ENCODE measurements around the gene PRSS12. TPM values are rescaled to one million over a fixed set of nuclear protein-coding genes. Genes with fewer than 3 reads are reported as not detected.

PRSS12 gene
- total RNA-seq, 2 experiments from 2014 or later: not detected

DNA sequence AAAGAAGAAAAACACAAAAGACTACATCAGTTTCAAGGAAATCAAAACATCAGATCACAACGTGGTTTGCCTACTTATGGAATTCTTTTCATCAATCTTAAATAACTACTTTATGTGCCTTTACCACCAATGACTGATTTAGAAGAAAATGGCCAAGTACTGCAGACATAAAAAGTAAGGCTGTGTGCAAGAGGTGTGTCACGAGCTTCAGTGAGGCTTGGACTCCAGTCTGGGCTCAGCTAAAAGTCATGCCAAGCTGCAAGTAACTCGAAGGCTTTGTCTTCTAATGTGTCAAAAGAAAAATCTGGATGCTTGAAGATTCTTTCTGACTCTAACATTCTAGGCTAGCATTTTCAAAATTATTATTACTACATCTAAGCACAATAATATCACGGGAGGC, 17.0 kb downstream of the PRSS12 start:
- Histone ChIP-seq H3K9me2 (ENCODE audit: insufficient read depth, low read length) (no peaks in the 10 kb centered on the region), H3K4me1 (ENCODE audit: insufficient read depth, low read length, poor library complexity, severe bottlenecking) (no peaks in the 10 kb centered on the region), H3K36me3 (ENCODE audit: insufficient read depth, low read length) (no peaks in the 10 kb centered on the region), H3K79me2 (ENCODE audit: insufficient read depth, low read depth, low read length) (no peaks in the 10 kb centered on the region), H2AFZ (ENCODE audit: low read length) (no peak overlapping the region), H3K4me3 (ENCODE audit: low read depth, low read length, poor library complexity, severe bottlenecking) (no peak overlapping the region), H3K27ac (ENCODE audit: low read depth, low read length, poor library complexity, severe bottlenecking) (no peak overlapping the region), H3K4me2 (ENCODE audit: low read length) (no peak overlapping the region), H4K20me1 (ENCODE audit: insufficient read depth, low read length) (no peaks in the 10 kb centered on the region), H3K9me3 (ENCODE audit: low read length) (no peaks in the 10 kb centered on the region)
- ChIA-PET POLR2A (no interaction called here), CTCF (ENCODE audit: unreplicated experiment) (no interaction called here)
- intact Hi-C loops (cut with micrococcal nuclease; ENCODE audit: unreplicated experiment): no loop called here
- DNase-seq (ENCODE audit: low spot score): no peak
- no TSS peak for BruUV-seq (replicated peaks)
- no peak for TF ChIP-seq EZH2phosphoT487 (IDR thresholded peaks at IDR 0.05; ENCODE audit: borderline replicate concordance, low read depth, low read length)
- TF ChIP-seq, protein P1, sequence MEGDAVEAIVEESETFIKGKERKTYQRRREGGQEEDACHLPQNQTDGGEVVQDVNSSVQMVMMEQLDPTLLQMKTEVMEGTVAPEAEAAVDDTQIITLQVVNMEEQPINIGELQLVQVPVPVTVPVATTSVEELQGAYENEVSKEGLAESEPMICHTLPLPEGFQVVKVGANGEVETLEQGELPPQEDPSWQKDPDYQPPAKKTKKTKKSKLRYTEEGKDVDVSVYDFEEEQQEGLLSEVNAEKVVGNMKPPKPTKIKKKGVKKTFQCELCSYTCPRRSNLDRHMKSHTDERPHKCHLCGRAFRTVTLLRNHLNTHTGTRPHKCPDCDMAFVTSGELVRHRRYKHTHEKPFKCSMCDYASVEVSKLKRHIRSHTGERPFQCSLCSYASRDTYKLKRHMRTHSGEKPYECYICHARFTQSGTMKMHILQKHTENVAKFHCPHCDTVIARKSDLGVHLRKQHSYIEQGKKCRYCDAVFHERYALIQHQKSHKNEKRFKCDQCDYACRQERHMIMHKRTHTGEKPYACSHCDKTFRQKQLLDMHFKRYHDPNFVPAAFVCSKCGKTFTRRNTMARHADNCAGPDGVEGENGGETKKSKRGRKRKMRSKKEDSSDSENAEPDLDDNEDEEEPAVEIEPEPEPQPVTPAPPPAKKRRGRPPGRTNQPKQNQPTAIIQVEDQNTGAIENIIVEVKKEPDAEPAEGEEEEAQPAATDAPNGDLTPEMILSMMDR (conservative IDR thresholded peaks at IDR 0.05; ENCODE audit: low read length): no peak

DNA sequence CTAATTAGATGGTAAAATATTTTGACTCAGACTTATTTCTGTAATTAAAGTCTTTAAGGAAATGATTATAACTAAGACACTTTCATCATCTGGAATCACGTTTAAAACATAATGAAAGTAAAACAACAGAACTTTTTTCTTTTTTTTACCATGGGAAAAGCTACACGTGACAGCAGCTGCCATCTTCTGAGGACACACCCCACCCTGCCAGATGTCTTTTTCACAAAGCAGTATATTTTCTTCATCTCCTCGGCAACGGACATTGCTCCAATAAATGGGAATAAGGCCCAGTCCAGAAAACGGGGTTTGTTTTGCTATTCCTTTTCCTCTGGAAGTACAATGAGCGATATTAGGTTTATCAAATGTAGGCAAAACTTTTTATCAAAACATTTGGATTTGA, 17.5 kb downstream of the PRSS12 start:
- intact Hi-C loops (cut with micrococcal nuclease; ENCODE audit: unreplicated experiment): no loop called here
- Histone ChIP-seq H3K4me3 (ENCODE audit: low read depth, low read length, poor library complexity, severe bottlenecking) (no peak overlapping the region), H4K20me1 (ENCODE audit: insufficient read depth, low read length) (no peaks in the 10 kb centered on the region), H3K27ac (ENCODE audit: low read depth, low read length, poor library complexity, severe bottlenecking) (no peak overlapping the region), H3K4me2 (ENCODE audit: low read length) (no peak overlapping the region), H3K4me1 (ENCODE audit: insufficient read depth, low read length, poor library complexity, severe bottlenecking) (no peaks in the 10 kb centered on the region), H3K79me2 (ENCODE audit: insufficient read depth, low read depth, low read length) (no peaks in the 10 kb centered on the region), H3K9me3 (ENCODE audit: low read length) (no peaks in the 10 kb centered on the region), H3K36me3 (ENCODE audit: insufficient read depth, low read length) (no peaks in the 10 kb centered on the region), H2AFZ (ENCODE audit: low read length) (no peak overlapping the region), H3K9me2 (ENCODE audit: insufficient read depth, low read length) (no peaks in the 10 kb centered on the region)
- CTCF ChIA-PET (ENCODE audit: unreplicated experiment): no interaction called here
- TF ChIP-seq, protein P1 (conservative IDR thresholded peaks at IDR 0.05; ENCODE audit: low read length): no peak
- no peak for TF ChIP-seq EZH2phosphoT487 (IDR thresholded peaks at IDR 0.05; ENCODE audit: borderline replicate concordance, low read depth, low read length)
- DNase-seq (ENCODE audit: low spot score): no peak
- POLR2A ChIA-PET: no interaction called here
- no TSS peak for BruUV-seq (replicated peaks)

DNA sequence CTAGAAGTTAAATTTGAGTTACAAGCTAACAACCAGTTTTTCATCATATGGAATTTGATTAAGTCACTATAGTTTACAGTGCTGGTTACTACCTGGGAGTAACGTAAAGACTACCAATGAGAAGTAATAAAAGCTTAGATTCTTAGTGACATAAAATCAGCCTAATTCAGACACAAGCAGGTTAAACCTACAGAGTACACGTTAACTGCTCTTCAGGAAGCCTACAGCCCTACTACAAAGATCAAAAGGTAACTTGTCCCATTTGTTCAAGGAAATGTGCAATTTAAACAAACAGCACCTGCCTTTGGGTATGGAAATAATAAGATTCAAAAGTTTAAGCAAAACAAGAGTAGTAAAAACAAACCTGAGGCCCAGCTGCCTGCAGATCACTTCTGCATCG, 21.5 kb downstream of the PRSS12 start:
- POLR2A ChIA-PET: no interaction called here
- no peak for TF ChIP-seq EZH2phosphoT487 (IDR thresholded peaks at IDR 0.05; ENCODE audit: borderline replicate concordance, low read depth, low read length)
- TF ChIP-seq, protein P1 (conservative IDR thresholded peaks at IDR 0.05; ENCODE audit: low read length): no peak

More for the DNA sequence above, 21.5 kb downstream of the PRSS12 start:
- H3K9me2 ChIP-seq (ENCODE audit: insufficient read depth, low read length): no peaks in the 10 kb centered on the region
- CTCF ChIA-PET (ENCODE audit: unreplicated experiment): no interaction called here
- BruUV-seq (replicated peaks): no TSS peak
- H3K36me3 ChIP-seq (ENCODE audit: insufficient read depth, low read length): no peaks in the 10 kb centered on the region
- intact Hi-C loops (cut with micrococcal nuclease; ENCODE audit: unreplicated experiment): no loop called here
- H4K20me1 ChIP-seq (ENCODE audit: insufficient read depth, low read length): no peaks in the 10 kb centered on the region
- no peak overlapping the region for H2AFZ ChIP-seq (ENCODE audit: low read length)
- H3K4me2 ChIP-seq (ENCODE audit: low read length): no peak overlapping the region
- no peak overlapping the region for H3K4me3 ChIP-seq (ENCODE audit: low read depth, low read length, poor library complexity, severe bottlenecking)
- no peak overlapping the region for H3K27ac ChIP-seq (ENCODE audit: low read depth, low read length, poor library complexity, severe bottlenecking)
- H3K4me1 ChIP-seq (ENCODE audit: insufficient read depth, low read length, poor library complexity, severe bottlenecking): no peaks in the 10 kb centered on the region
- H3K9me3 ChIP-seq (ENCODE audit: low read length): no peaks in the 10 kb centered on the region
- H3K79me2 ChIP-seq (ENCODE audit: insufficient read depth, low read depth, low read length): no peaks in the 10 kb centered on the region
- DNase-seq (ENCODE audit: low spot score): no peak
